Measurements from ENCODE around the gene TTN.
"Not testable (repeated sequence)": the region's sequence is repeated elsewhere in the genome, so short reads cannot be mapped to it uniquely, and the experiment has no call there.

Gene TTN

GRCh38 chr2:178732913-178733312, 74.3 kb downstream of the TTN start:
- no peak for DNase-seq

- DNase-seq: no peak
Measured at GRCh38 chr2:178731300-178731699, 75.9 kb downstream of the TTN start.

- no peak for DNase-seq
Measured at GRCh38 chr2:178730049-178730448, 77.2 kb downstream of the TTN start.

- no peak for DNase-seq
Measured at GRCh38 chr2:178723786-178724346, 83.4 kb downstream of the TTN start.

- no peak for DNase-seq
Measured at GRCh38 chr2:178722296-178722695, 84.9 kb downstream of the TTN start.

- no peak for DNase-seq
Measured at GRCh38 chr2:178718988-178719387, 88.2 kb downstream of the TTN start.

GRCh38 chr2:178718283-178718682, 88.9 kb downstream of the TTN start:
- no peak for DNase-seq

- no peak for DNase-seq
Measured at GRCh38 chr2:178716394-178716793, 90.8 kb downstream of the TTN start.

GRCh38 chr2:178715366-178715765, 91.9 kb downstream of the TTN start:
- DNase-seq: no peak

GRCh38 chr2:178707476-178707875, 99.7 kb downstream of the TTN start:
- no peak for DNase-seq

GRCh38 chr2:178704876-178705275, 102.3 kb downstream of the TTN start:
- DNase-seq: no peak

GRCh38 chr2:178702361-178702760, 104.9 kb downstream of the TTN start:
- DNase-seq: no peak

GRCh38 chr2:178700922-178701342, 106.3 kb downstream of the TTN start:
- DNase-seq: no peak

GRCh38 chr2:178700136-178700535, 107.1 kb downstream of the TTN start:
- DNase-seq: no peak

GRCh38 chr2:178692845-178693244, 114.4 kb downstream of the TTN start:
- no peak for DNase-seq

GRCh38 chr2:178689808-178690207, 117.4 kb downstream of the TTN start:
- no peak for DNase-seq

GRCh38 chr2:178683877-178684276, 123.3 kb downstream of the TTN start:
- no peak for DNase-seq

- no peak for DNase-seq
Measured at GRCh38 chr2:178681081-178681480, 126.1 kb downstream of the TTN start.

GRCh38 chr2:178679891-178680290, 127.3 kb downstream of the TTN start:
- DNase-seq: no peak

GRCh38 chr2:178677599-178677998, 129.6 kb downstream of the TTN start:
- no peak for DNase-seq

- no peak for DNase-seq
Measured at GRCh38 chr2:178676046-178676445, 131.2 kb downstream of the TTN start.

- no peak for DNase-seq
Measured at GRCh38 chr2:178674122-178674521, 133.1 kb downstream of the TTN start.

GRCh38 chr2:178666458-178666857, 140.8 kb downstream of the TTN start:
- DNase-seq: no peak

GRCh38 chr2:178658480-178658879, 148.7 kb downstream of the TTN start:
- DNase-seq: not testable (repeated sequence)

- DNase-seq: no peak
Measured at GRCh38 chr2:178650554-178650953, 156.7 kb downstream of the TTN start.

GRCh38 chr2:178644919-178645318, 162.3 kb downstream of the TTN start:
- no peak for DNase-seq
